PC-3 (cell line): ENCODE measurements around the gene GK2. TPM values are rescaled to one million over a fixed set of nuclear protein-coding genes. Genes with fewer than 3 reads are reported as not detected.

Source experiments
- ATAC-seq: fragments of 200-7000 bp; cut with Tn5 transposase; 2 replicates; pipeline ENCODE4 v1.9.1; 2020; ENCODE audit warnings: mild to moderate bottlenecking, moderate library complexity
- BruUV-seq: library from RNA; stranded (reverse); fragments of 400-500 nt; replicated peaks from 2 replicates; lab custom pipeline; 2021; lab: Mats Ljungman, UMichigan
- CTCF ChIA-PET: fragments of 300-600 bp; sonication (Branson Sonifier 250); formaldehyde crosslinking; loops from one replicate; lab custom pipeline; 2022; ENCODE audit warnings: antibody characterized with exemption; lab: Charles Lee
- POLR2A ChIA-PET: fragments of 300-600 bp; sonication (Branson Sonifier 250); formaldehyde crosslinking; loops from one replicate; lab custom pipeline; 2022; ENCODE audit warnings: antibody characterized with exemption; ENCODE audit not compliant: unreplicated experiment; lab: Charles Lee
- DNase-seq: peaks from one replicate; pipeline ENCODE4 v3.0.0-alpha.2; 2015
- H2AFZ ChIP-seq: fragments of 300-600 bp; sonication (generic); 2 replicates; pipeline ENCODE4 v1.6.0; 2016; ENCODE audit warnings: antibody characterized with exemption, low read length
- H3F3A ChIP-seq: fragments of 300-600 bp; sonication (generic); one replicate; pipeline ENCODE4 v1.6.0; 2017; ENCODE audit warnings: antibody characterized with exemption, low read length, control low read depth, mild to moderate bottlenecking; ENCODE audit not compliant: unreplicated experiment
- H3K27ac ChIP-seq: fragments of 300-600 bp; sonication (generic); 2 replicates; pipeline ENCODE4 v1.5.1; 2016; ENCODE audit warnings: mild to moderate bottlenecking, low read length
- H3K27me3 ChIP-seq: fragments of 300-600 bp; sonication (generic); 2 replicates; pipeline ENCODE4 v1.6.1; 2016; ENCODE audit warnings: low read length, mixed read lengths
- H3K36me3 ChIP-seq: fragments of 300-600 bp; sonication (generic); 2 replicates; pipeline ENCODE4 v1.6.1; 2016; ENCODE audit warnings: low read depth, mixed run types, low read length, mixed read lengths
- H3K4me1 ChIP-seq: fragments of 300-600 bp; sonication (generic); 2 replicates; pipeline ENCODE4 v1.5.1; 2016; ENCODE audit warnings: low read length; ENCODE audit not compliant: insufficient read depth
- H3K4me2 ChIP-seq: fragments of 300-600 bp; sonication (generic); 2 replicates; pipeline ENCODE4 v1.6.0; 2016; ENCODE audit warnings: low read length
- H3K4me3 ChIP-seq: fragments of 300-600 bp; sonication (generic); 2 replicates; pipeline ENCODE4 v1.5.1; 2016; ENCODE audit warnings: mild to moderate bottlenecking, low read length, mixed read lengths
- H3K79me2 ChIP-seq: fragments of 300-600 bp; sonication (generic); 2 replicates; pipeline ENCODE4 v1.6.1; 2017; ENCODE audit warnings: low read length, mixed read lengths
- H3K9ac ChIP-seq: fragments of 300-600 bp; sonication (generic); 2 replicates; pipeline ENCODE4 v1.6.0; 2016; ENCODE audit warnings: mild to moderate bottlenecking, low read length
- H3K9me2 ChIP-seq: fragments of 300-600 bp; sonication (generic); replicated peaks from 2 replicates; pipeline ENCODE4 v1.6.1; 2016; ENCODE audit warnings: mixed run types, low read length, mixed read lengths
- H3K9me3 ChIP-seq: fragments of 300-600 bp; sonication (generic); 2 replicates; pipeline ENCODE4 v1.6.1; 2016; ENCODE audit warnings: low read length, mixed read lengths
- H4K20me1 ChIP-seq: fragments of 300-600 bp; sonication (generic); 2 replicates; pipeline ENCODE4 v1.6.1; 2016; ENCODE audit warnings: low read length, mixed read lengths
- CTCF ChIP-seq: fragments of 300-600 bp; sonication (generic); conservative IDR thresholded peaks from 2 replicates; pipeline ENCODE4 v1.5.1; 2017; ENCODE audit warnings: antibody characterized with exemption, low read depth, mild to moderate bottlenecking, low read length
- EZH2 ChIP-seq: fragments of 300-600 bp; sonication (generic); IDR thresholded peaks from one replicate; pipeline ENCODE4 v1.6.1; 2017; ENCODE audit warnings: antibody characterized with exemption, mild to moderate bottlenecking, low read length; ENCODE audit not compliant: unreplicated experiment
- EZH2phosphoT487 ChIP-seq: fragments of 300-600 bp; sonication (generic); IDR thresholded peaks from 2 replicates; pipeline ENCODE4 v1.6.1; 2018; ENCODE audit warnings: mild to moderate bottlenecking, antibody characterized with exemption, low read length, borderline replicate concordance
- intact Hi-C: fragments of 100-400 bp; cut with micrococcal nuclease; formaldehyde crosslinking; loops from 2 replicates; pipeline ENCODE4 v1.9.0; 2023
- total RNA-seq: library from RNA; depleted of rRNA; stranded (reverse); fragments of >200 nt; gene quantifications from 2 replicates; pipeline ENCODE4 v1.2.3, GENCODE V29; 2014

The GK2 gene
- total RNA-seq, 1 experiment from 2014 or later, result not detected

GRCh38 chr4:79385641-79386040 lies 22.4 kb downstream of the GK2 start:
- no TSS peak for BruUV-seq
- ChIA-PET CTCF (no interaction called here), POLR2A (no interaction called here)
- Histone ChIP-seq H3K9me3 (no peaks in the 10 kb centered on the region), H2AFZ (no peak overlapping the region), H3K27me3 (no peaks in the 10 kb centered on the region), H3K9ac (no peak overlapping the region), H3K36me3 (no peaks in the 10 kb centered on the region), H3K27ac (no peak overlapping the region), H3F3A (no peaks in the 10 kb centered on the region), H3K9me2 (no peaks in the 10 kb centered on the region), H3K4me3 (no peak overlapping the region), H3K79me2 (no peaks in the 10 kb centered on the region), H3K4me1 (no peaks in the 10 kb centered on the region), H3K4me2 (no peak overlapping the region), H4K20me1 (no peaks in the 10 kb centered on the region)
- ATAC-seq (no peak), DNase-seq (no peak)
- TF ChIP-seq EZH2phosphoT487, result no peak
- intact Hi-C loops, result no loop called here

- ATAC-seq (no peak), DNase-seq (no peak)
- Histone ChIP-seq H3K79me2 (no peaks in the 10 kb centered on the region), H3K4me3 (no peak overlapping the region), H3K36me3 (no peaks in the 10 kb centered on the region), H3K4me1 (no peaks in the 10 kb centered on the region), H4K20me1 (no peaks in the 10 kb centered on the region), H2AFZ (no peak overlapping the region), H3K27ac (no peak overlapping the region), H3K4me2 (no peak overlapping the region), H3F3A (no peaks in the 10 kb centered on the region), H3K9me3 (no peaks in the 10 kb centered on the region), H3K27me3 (no peaks in the 10 kb centered on the region), H3K9me2 (no peaks in the 10 kb centered on the region), H3K9ac (no peak overlapping the region)
- intact Hi-C loops, result no loop called here
- TF ChIP-seq EZH2 (no peak), EZH2phosphoT487 (no peak), CTCF (no peak)
- CTCF ChIA-PET, result no interaction called here
- BruUV-seq, result no TSS peak
- POLR2A ChIA-PET, result no interaction called here
Measured at GRCh38 chr4:79381161-79381560, 26.9 kb downstream of the GK2 start.

- H3K36me3 ChIP-seq, result no peaks in the 10 kb centered on the region
- H3K27me3 ChIP-seq, result no peaks in the 10 kb centered on the region; the same call in 1 of the 2 replicates
- DNase-seq, result no peak
- no peak overlapping the region for H3K27ac ChIP-seq
- H3K4me2 ChIP-seq, result no peak overlapping the region
- intact Hi-C loops, result no loop called here
- no peaks in the 10 kb centered on the region for H3K9me3 ChIP-seq
- no TSS peak for BruUV-seq
- ChIA-PET POLR2A (no interaction called here), CTCF (no interaction called here)
- H2AFZ ChIP-seq, result no peak overlapping the region
- H3K79me2 ChIP-seq, result no peaks in the 10 kb centered on the region
- H3K9me2 ChIP-seq, result no peaks in the 10 kb centered on the region
- H3K9ac ChIP-seq, result no peak overlapping the region
- no peak overlapping the region for H3K4me3 ChIP-seq
- TF ChIP-seq CTCF, result no peak
- TF ChIP-seq EZH2, result no peak
- no peak for TF ChIP-seq EZH2phosphoT487
- no peaks in the 10 kb centered on the region for H3K4me1 ChIP-seq
- no peaks in the 10 kb centered on the region for H4K20me1 ChIP-seq
- ATAC-seq, result no peak
- H3F3A ChIP-seq, result no peaks in the 10 kb centered on the region
Measured at GRCh38 chr4:79370026-79370425, 38.0 kb downstream of the GK2 start.
